ENCODE results near the gene CCDC88B.

Gene CCDC88B

DNA sequence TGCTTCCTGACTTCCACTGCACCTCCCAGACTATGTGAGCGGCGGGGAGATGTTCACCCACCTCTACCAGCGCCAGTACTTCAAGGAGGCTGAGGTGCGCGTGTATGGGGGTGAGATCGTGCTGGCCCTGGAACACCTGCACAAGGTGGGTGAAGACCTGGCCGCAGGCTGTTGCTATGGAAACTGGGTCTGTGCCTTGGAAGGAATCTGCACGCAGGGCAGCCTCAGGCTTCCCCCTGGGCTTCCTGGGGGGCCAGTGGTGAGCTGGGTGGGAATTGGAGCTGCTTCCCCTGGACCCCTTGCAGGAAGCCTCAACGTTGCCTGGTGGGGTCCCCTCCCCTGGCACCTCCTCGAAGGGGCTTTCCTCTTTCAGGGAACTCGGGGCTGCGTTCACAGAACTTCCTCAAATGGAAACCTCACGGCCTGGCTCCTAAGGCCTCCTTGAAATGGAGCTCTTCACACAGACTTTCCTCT is 20.5 kb downstream of the CCDC88B start:
- H3K27me3 ChIP-seq (ENCODE audit: control insufficient read depth in 5 of 5, insufficient read depth in 4 of 5, low read length in 5 of 5): no peaks in the 10 kb centered on the region
- H3K4me3 ChIP-seq (ENCODE audit: low read depth in 1 of 5, low read length in 5 of 5): peak overlapping the region in 2 of 5 donors; percentile 96 to 99
- no peaks in the 10 kb centered on the region for H3K9me3 ChIP-seq (ENCODE audit: control insufficient read depth in 5 of 5, low read length in 5 of 5)
- H3K9ac ChIP-seq (ENCODE audit: low read length in 5 of 5): no peak overlapping the region
- H3K27ac ChIP-seq (ENCODE audit: low read depth, low read length): no peak overlapping the region
- H3K4me1 ChIP-seq (ENCODE audit: control insufficient read depth in 5 of 5, insufficient read depth in 5 of 5, low read length in 5 of 5): peaks cover 2 to 38% (median 33%) of the 10 kb centered on the region in 5 donors
- peaks cover 2 to 51% (median 38%) of the 10 kb centered on the region in 5 donors for H3K36me3 ChIP-seq (ENCODE audit: control insufficient read depth in 5 of 5, insufficient read depth in 5 of 5, low read length in 5 of 5)

- H3K4me3 ChIP-seq (ENCODE audit: low read depth in 1 of 5, low read length in 5 of 5): no peak overlapping the region
- H3K27ac ChIP-seq (ENCODE audit: low read depth, low read length): no peak overlapping the region
- no peak overlapping the region for H3K9ac ChIP-seq (ENCODE audit: low read length in 5 of 5)
- H3K27me3 ChIP-seq (ENCODE audit: control insufficient read depth in 5 of 5, insufficient read depth in 4 of 5, low read length in 5 of 5): no peaks in the 10 kb centered on the region
- H3K9me3 ChIP-seq (ENCODE audit: control insufficient read depth in 5 of 5, low read length in 5 of 5): no peaks in the 10 kb centered on the region
- H3K4me1 ChIP-seq (ENCODE audit: control insufficient read depth in 5 of 5, insufficient read depth in 5 of 5, low read length in 5 of 5): peaks cover 2 to 31% (median 29%) of the 10 kb centered on the region in 5 donors
- H3K36me3 ChIP-seq (ENCODE audit: control insufficient read depth in 5 of 5, insufficient read depth in 5 of 5, low read length in 5 of 5): peaks cover 2 to 61% (median 47%) of the 10 kb centered on the region in 5 donors
These were observed 21.7 kb downstream of the CCDC88B start for GRCh38 chr11:64361659-64362058.

- no peaks in the 10 kb centered on the region for H3K9me3 ChIP-seq (ENCODE audit: control insufficient read depth in 5 of 5, low read length in 5 of 5)
- H3K27me3 ChIP-seq (ENCODE audit: control insufficient read depth in 5 of 5, insufficient read depth in 4 of 5, low read length in 5 of 5): no peaks in the 10 kb centered on the region
- H3K4me1 ChIP-seq (ENCODE audit: control insufficient read depth in 5 of 5, insufficient read depth in 5 of 5, low read length in 5 of 5): peaks cover 0 to 30% (median 27%) of the 10 kb centered on the region in 5 donors
- no peak overlapping the region for H3K4me3 ChIP-seq (ENCODE audit: low read depth in 1 of 5, low read length in 5 of 5)
- H3K9ac ChIP-seq (ENCODE audit: low read length in 5 of 5): no peak overlapping the region
- H3K27ac ChIP-seq (ENCODE audit: low read depth, low read length): no peak overlapping the region
- H3K36me3 ChIP-seq (ENCODE audit: control insufficient read depth in 5 of 5, insufficient read depth in 5 of 5, low read length in 5 of 5): peaks cover 5 to 64% (median 49%) of the 10 kb centered on the region in 5 donors
These were observed 22.3 kb downstream of the CCDC88B start for GRCh38 chr11:64362339-64362738.

GRCh38 chr11:64364435-64364834 is 24.4 kb downstream of the CCDC88B start:
- no peak overlapping the region for H3K4me3 ChIP-seq (ENCODE audit: low read depth in 1 of 5, low read length in 5 of 5)
- H3K27ac ChIP-seq (ENCODE audit: low read depth, low read length): no peak overlapping the region
- H3K9me3 ChIP-seq (ENCODE audit: control insufficient read depth in 5 of 5, low read length in 5 of 5): no peaks in the 10 kb centered on the region
- H3K36me3 ChIP-seq (ENCODE audit: control insufficient read depth in 5 of 5, insufficient read depth in 5 of 5, low read length in 5 of 5): peaks cover 5 to 84% (median 63%) of the 10 kb centered on the region in 5 donors
- H3K27me3 ChIP-seq (ENCODE audit: control insufficient read depth in 5 of 5, insufficient read depth in 4 of 5, low read length in 5 of 5): no peaks in the 10 kb centered on the region
- no peak overlapping the region for H3K9ac ChIP-seq (ENCODE audit: low read length in 5 of 5)
- peaks cover 0 to 14% (median 12%) of the 10 kb centered on the region in 5 donors for H3K4me1 ChIP-seq (ENCODE audit: control insufficient read depth in 5 of 5, insufficient read depth in 5 of 5, low read length in 5 of 5)

DNA sequence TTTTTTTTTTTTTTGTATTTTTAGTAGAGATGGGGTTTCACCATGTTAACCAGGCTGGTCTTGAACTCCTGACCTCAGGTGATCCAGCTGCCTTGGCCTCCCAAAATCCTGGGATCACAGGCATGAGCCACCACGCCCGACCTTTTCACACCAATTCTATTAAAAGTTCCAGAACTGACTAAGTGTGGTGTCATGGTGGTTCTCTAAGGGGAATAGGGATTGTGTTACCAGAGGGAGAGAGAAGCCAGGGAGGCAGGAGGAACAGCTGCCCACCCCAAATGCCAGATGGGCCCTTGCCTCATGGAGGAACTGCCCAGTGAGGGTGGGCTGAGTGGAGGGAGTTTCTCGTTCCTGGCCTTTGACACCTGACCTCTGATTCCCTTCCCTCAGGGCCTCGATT is 24.9 kb downstream of the CCDC88B start:
- Histone ChIP-seq H3K36me3 (ENCODE audit: control insufficient read depth in 5 of 5, insufficient read depth in 5 of 5, low read length in 5 of 5) (peaks cover 5 to 89% (median 68%) of the 10 kb centered on the region in 5 donors), H3K4me3 (ENCODE audit: low read depth in 1 of 5, low read length in 5 of 5) (no peak overlapping the region), H3K9me3 (ENCODE audit: control insufficient read depth in 5 of 5, low read length in 5 of 5) (no peaks in the 10 kb centered on the region), H3K9ac (ENCODE audit: low read length in 5 of 5) (no peak overlapping the region), H3K27ac (ENCODE audit: low read depth, low read length) (no peak overlapping the region), H3K27me3 (ENCODE audit: control insufficient read depth in 5 of 5, insufficient read depth in 4 of 5, low read length in 5 of 5) (no peaks in the 10 kb centered on the region), H3K4me1 (ENCODE audit: control insufficient read depth in 5 of 5, insufficient read depth in 5 of 5, low read length in 5 of 5) (peaks cover 0 to 9% (median 8%) of the 10 kb centered on the region in 5 donors)

DNA sequence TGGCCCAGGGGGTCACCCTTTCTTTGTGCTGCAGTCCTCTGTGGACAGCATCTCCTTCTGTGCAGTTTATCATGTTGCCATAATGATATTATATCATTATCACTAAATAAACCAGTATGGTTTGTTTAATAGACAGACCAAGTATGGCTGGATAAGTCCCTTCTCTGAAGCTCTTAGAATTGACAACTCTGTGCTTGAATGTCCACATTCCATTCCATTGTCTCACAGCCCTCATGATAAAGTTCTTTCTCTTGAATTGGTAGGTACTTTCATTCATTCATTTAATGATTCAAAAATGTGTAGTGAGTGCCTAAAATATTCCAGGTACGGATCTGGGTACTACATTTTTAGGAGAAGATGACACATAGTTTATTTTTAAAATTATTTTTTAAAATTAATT is 26.7 kb downstream of the CCDC88B start:
- Histone ChIP-seq H3K36me3 (ENCODE audit: control insufficient read depth in 5 of 5, insufficient read depth in 5 of 5, low read length in 5 of 5) (peaks cover 5 to 86% (median 71%) of the 10 kb centered on the region in 5 donors), H3K27me3 (ENCODE audit: control insufficient read depth in 5 of 5, insufficient read depth in 4 of 5, low read length in 5 of 5) (no peaks in the 10 kb centered on the region), H3K4me3 (ENCODE audit: low read depth in 1 of 5, low read length in 5 of 5) (no peak overlapping the region), H3K27ac (ENCODE audit: low read depth, low read length) (no peak overlapping the region), H3K9me3 (ENCODE audit: control insufficient read depth in 5 of 5, low read length in 5 of 5) (no peaks in the 10 kb centered on the region), H3K9ac (ENCODE audit: low read length in 5 of 5) (no peak overlapping the region), H3K4me1 (ENCODE audit: control insufficient read depth in 5 of 5, insufficient read depth in 5 of 5, low read length in 5 of 5) (no peaks in the 10 kb centered on the region)

GRCh38 chr11:64367931-64368672 is 28.1 kb downstream of the CCDC88B start:
- Histone ChIP-seq H3K4me1 (ENCODE audit: control insufficient read depth in 5 of 5, insufficient read depth in 5 of 5, low read length in 5 of 5) (no peaks in the 10 kb centered on the region), H3K4me3 (ENCODE audit: low read depth in 1 of 5, low read length in 5 of 5) (no peak overlapping the region), H3K27ac (ENCODE audit: low read depth, low read length) (no peak overlapping the region), H3K36me3 (ENCODE audit: control insufficient read depth in 5 of 5, insufficient read depth in 5 of 5, low read length in 5 of 5) (peaks cover 5 to 72% (median 59%) of the 10 kb centered on the region in 5 donors), H3K9ac (ENCODE audit: low read length in 5 of 5) (no peak overlapping the region), H3K27me3 (ENCODE audit: control insufficient read depth in 5 of 5, insufficient read depth in 4 of 5, low read length in 5 of 5) (no peaks in the 10 kb centered on the region), H3K9me3 (ENCODE audit: control insufficient read depth in 5 of 5, low read length in 5 of 5) (no peaks in the 10 kb centered on the region)

- no peak overlapping the region for H3K4me3 ChIP-seq (ENCODE audit: low read depth in 1 of 5, low read length in 5 of 5)
- no peak overlapping the region for H3K9ac ChIP-seq (ENCODE audit: low read length in 5 of 5)
- H3K4me1 ChIP-seq (ENCODE audit: control insufficient read depth in 5 of 5, insufficient read depth in 5 of 5, low read length in 5 of 5): no peaks in the 10 kb centered on the region
- H3K9me3 ChIP-seq (ENCODE audit: control insufficient read depth in 5 of 5, low read length in 5 of 5): no peaks in the 10 kb centered on the region
- no peak overlapping the region for H3K27ac ChIP-seq (ENCODE audit: low read depth, low read length)
- no peaks in the 10 kb centered on the region for H3K27me3 ChIP-seq (ENCODE audit: control insufficient read depth in 5 of 5, insufficient read depth in 4 of 5, low read length in 5 of 5)
- peaks cover 5 to 66% (median 53%) of the 10 kb centered on the region in 5 donors for H3K36me3 ChIP-seq (ENCODE audit: control insufficient read depth in 5 of 5, insufficient read depth in 5 of 5, low read length in 5 of 5)
These were observed 28.7 kb downstream of the CCDC88B start for GRCh38 chr11:64368673-64369074.

DNA sequence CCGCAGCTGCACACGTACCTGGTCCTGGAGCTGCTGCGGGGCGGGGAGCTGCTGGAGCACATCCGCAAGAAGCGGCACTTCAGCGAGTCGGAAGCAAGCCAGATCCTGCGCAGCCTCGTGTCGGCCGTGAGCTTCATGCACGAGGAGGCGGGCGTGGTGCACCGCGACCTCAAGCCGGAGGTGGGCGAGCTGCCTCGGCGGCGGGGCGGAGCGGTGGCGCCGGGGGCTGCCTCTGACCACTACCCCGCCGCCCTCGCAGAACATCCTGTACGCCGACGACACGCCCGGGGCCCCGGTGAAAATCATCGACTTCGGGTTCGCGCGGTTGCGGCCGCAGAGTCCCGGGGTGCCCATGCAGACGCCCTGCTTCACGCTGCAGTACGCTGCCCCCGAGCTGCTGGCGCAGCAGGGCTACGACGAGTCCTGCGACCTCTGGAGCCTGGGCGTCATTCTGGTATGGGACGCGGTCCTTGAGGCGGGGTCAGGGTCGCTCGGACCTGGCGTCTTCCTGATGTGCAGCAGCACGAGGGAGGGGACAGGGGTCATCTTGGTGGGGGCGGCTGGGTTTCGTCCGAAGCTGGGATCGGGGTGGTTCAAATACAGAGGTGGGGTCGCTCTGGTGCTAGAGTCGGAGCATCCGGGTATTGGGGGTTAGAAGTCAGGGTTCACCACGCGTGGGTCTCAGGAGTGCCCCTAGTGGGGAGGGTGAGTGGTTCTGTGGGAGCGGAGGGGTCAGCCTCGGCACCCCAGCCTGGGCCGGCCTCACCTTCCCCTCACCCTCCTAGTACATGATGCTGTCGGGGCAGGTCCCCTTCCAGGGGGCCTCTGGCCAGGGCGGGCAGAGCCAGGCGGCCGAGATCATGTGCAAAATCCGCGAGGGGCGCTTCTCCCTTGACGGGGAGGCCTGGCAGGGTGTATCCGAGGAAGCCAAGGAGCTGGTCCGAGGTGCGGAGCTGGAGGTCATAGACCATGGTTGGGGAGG is 29.7 kb downstream of the CCDC88B start:
- Histone ChIP-seq H3K4me1 (ENCODE audit: control insufficient read depth in 5 of 5, insufficient read depth in 5 of 5, low read length in 5 of 5) (no peaks in the 10 kb centered on the region), H3K27me3 (ENCODE audit: control insufficient read depth in 5 of 5, insufficient read depth in 4 of 5, low read length in 5 of 5) (no peaks in the 10 kb centered on the region), H3K27ac (ENCODE audit: low read depth, low read length) (no peak overlapping the region), H3K9me3 (ENCODE audit: control insufficient read depth in 5 of 5, low read length in 5 of 5) (no peaks in the 10 kb centered on the region), H3K4me3 (ENCODE audit: low read depth in 1 of 5, low read length in 5 of 5) (no peak overlapping the region), H3K9ac (ENCODE audit: low read length in 5 of 5) (no peak overlapping the region), H3K36me3 (ENCODE audit: control insufficient read depth in 5 of 5, insufficient read depth in 5 of 5, low read length in 5 of 5) (peaks cover 3 to 57% (median 45%) of the 10 kb centered on the region in 5 donors)

GRCh38 chr11:64371201-64371600 is 31.2 kb downstream of the CCDC88B start:
- Histone ChIP-seq H3K4me3 (ENCODE audit: low read depth in 1 of 5, low read length in 5 of 5) (no peak overlapping the region), H3K9ac (ENCODE audit: low read length in 5 of 5) (no peak overlapping the region), H3K4me1 (ENCODE audit: control insufficient read depth in 5 of 5, insufficient read depth in 5 of 5, low read length in 5 of 5) (no peaks in the 10 kb centered on the region), H3K36me3 (ENCODE audit: control insufficient read depth in 5 of 5, insufficient read depth in 5 of 5, low read length in 5 of 5) (peaks cover 3 to 43% (median 37%) of the 10 kb centered on the region in 5 donors), H3K9me3 (ENCODE audit: control insufficient read depth in 5 of 5, low read length in 5 of 5) (no peaks in the 10 kb centered on the region), H3K27ac (ENCODE audit: low read depth, low read length) (no peak overlapping the region), H3K27me3 (ENCODE audit: control insufficient read depth in 5 of 5, insufficient read depth in 4 of 5, low read length in 5 of 5) (no peaks in the 10 kb centered on the region)
